GOT3 (cell line): ENCODE results near the gene EMC9.

Source experiments
- DNase-seq: peaks from one replicate; lab custom pipeline; 2025; ENCODE audit warnings: mixed read lengths; lab: John Stamatoyannopoulos, UW

Gene EMC9

GRCh38 chr14:24141097-24141880 lies at the start of gene EMC9:
Gene EMC9 (minus strand): TSS chr14:24141591. CDS start chr14:24141304, 287 bp downstream.
- DNase-seq, result peak; percentile 78

- DNase-seq, result no peak
Measured at GRCh38 chr14:24190416-24190815, 49.0 kb upstream of the EMC9 start.

GRCh38 chr14:24189460-24189859 lies 48.1 kb upstream of the EMC9 start:
- DNase-seq, result no peak

GRCh38 chr14:24189059-24189375 lies 47.6 kb upstream of the EMC9 start:
- DNase-seq, result no peak

DNA sequence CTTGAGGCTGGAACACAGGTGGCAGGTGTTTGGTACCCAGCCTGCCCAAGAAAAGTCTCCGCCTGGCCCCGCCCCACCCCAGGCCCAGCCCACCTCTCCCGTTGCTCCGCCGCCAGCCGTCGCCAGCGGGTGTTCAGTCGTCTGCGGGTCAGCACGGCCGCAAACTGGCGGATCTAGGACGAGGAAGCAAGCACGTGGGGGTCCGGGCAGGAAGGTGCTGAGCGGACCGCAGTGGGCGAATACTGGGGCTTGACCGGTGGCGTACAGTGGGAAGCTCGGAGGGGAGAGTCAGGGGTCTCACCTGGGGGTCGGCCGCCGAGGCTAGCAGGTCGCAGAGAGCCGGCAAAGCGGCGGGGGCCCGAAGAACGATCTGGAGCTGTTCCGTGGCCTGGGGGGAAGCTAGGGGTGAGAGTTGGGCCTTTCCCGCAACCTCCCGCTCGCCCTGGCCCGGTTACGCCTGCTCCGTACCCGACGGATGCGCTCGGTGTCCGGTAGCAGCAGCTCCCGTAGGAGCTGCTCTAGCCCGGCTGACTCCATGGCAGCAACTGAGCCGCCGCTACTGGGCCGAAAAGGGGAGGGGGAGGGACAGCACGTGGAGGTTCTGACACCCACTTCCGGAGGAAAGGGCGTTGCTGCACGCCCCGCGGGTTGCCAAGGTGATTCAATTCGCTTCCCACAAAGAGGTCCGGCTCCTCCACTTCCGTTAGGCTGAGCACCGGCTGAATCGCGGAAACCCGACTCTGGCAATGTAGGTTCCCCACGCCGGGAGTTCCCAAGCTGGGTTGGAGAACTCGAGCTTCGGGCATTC lies 47.1 kb upstream of the EMC9 start, which contains the start of gene IPO4:
TSS of gene IPO4 (minus strand) at position 566 of the 808 bp plus-strand sequence. CDS start at position 537, 29 bp downstream.
- peak; percentile 39 for DNase-seq

GRCh38 chr14:24187539-24187915 lies 46.1 kb upstream of the EMC9 start:
- no peak for DNase-seq

GRCh38 chr14:24186831-24187538 lies 45.6 kb upstream of the EMC9 start:
- no peak for DNase-seq

DNA sequence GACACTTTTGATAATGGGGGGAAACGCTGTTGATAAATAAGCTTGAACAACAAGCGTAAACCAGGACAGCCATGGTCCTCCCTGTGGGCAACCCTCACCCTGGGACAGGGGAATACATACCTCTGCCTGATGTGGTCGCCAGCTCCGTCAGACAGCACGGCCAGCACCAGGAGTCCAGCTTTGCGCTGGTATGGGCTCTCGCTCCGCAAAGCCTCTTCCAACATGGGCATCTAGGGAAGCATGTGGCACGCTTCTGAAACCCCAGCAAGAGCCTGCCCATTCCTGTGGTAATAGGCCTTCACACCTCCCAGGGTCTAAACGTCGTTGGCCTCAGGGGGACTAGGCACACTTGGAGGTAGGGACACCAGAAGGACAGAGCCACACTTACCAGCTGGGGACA lies 44.4 kb upstream of the EMC9 start:
- no peak for DNase-seq

DNA sequence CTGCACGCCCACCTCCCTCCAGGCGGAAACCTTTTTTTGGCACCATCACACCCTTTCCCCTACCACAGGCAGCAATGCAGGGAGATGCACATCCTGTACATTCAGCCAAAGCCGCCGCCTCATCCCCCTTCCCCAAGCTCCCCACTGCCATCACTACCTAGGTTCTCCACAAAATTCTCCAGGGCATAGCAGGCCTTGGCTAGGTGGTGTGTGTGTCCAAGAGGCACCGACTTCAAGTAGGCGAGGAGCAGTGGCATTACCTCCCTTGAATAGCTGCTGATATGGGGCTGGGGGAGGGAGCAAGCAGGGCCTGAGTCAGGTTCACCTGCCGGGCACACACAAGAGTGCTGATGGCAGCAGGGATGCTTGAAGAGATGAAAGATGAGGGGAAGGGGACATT lies 43.6 kb upstream of the EMC9 start:
- DNase-seq, result no peak

DNA sequence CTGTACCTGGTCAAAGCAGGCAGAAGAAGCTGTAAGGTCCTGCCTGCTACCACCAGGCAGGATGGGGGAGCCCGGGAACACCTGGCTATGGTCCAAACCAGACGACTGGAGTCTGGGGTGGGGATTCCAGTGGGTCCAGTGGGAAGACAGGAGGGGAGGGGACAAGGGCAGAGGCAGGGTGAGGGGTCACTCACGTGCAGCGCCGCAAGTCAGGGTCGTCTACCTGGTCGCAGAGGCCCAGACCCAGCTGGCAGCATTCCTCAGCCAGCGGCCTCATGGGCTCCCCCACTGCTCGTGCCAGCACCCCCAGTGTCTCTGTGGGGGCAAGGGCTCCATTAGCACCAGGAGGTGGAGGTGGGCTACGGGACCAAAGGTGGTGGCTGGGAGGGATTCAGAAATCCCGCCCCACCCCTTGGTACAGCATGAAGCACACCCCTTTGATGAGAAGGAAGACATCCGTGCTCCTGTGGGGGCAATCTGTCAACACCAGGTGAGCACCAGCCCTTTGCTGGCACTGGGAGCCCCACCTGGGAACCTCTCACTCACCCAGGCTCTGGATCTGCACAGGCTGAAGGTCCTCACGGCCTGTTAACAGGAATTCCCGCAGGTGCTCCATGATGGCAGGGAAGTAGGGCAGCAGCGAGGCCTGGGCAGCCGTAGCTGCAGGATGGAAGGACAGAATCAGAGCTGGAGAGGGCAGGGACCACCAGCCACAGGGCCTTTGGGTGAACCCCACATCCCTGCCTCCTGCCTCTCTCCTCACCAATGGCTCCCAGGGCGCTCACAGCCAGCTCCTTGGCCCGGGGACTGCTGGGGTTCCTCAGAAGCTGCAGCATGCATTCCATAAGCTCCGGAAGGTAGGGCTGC lies 42.9 kb upstream of the EMC9 start:
- no peak for DNase-seq

DNA sequence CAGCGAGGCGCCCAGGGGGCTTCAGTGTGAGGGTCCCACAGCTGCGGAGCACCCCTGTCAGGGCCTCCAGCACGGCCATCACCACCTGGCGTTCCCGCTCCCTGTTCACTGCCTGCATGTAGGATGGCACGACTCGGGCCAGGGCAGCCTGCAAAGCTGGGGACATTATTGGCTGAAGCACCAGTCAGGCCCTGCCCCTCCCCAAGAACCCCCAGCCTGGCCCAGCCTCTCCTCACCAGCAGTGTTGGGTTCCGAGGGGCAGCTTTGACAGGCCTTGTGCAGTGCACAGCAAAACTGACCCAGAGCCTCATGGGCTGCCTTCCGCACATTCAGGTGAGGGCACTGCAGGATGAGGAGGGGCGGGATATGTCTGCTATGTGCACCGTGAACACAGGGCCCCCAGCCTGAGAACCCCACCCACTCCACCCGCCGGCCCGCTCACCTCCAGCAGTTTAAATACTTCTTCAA lies 41.7 kb upstream of the EMC9 start:
- no peak for DNase-seq

DNA sequence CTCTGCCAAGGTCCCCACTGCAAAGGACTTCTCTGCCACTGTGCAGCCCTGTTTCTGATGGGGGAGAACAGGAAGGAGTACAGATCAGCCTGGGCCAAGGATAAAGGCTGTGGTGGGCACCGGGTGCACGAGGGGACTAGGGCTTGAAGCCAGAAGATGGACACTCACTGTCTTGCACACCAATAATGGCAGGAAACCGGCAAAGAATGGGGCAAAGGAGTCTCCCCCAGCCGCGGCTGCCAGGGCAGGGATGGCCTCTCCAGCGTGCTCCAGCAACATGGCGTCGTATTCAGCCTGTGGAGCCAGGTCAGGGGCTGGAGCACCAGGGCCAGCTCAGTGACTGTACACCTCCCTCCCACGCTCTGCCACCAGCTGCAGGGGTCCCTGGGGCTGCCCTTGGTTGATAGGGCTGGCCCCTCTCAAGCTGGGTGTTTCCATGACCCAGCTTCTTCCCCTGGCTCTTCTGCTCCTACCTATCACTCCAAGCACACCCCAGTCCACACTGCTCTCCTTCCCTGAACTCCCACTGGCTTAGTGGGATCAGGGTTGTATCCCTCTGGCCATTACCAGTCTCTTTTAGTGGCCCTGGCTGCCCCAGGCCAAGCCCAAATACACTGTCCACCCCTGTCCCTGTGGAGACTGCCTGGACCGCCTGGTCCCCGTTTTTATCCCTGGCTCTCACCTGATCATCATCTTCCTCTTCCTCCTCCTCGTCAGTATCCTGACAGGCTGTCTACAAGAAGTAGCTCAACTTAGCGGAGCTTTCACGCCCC lies 40.9 kb upstream of the EMC9 start:
- DNase-seq, result no peak

DNA sequence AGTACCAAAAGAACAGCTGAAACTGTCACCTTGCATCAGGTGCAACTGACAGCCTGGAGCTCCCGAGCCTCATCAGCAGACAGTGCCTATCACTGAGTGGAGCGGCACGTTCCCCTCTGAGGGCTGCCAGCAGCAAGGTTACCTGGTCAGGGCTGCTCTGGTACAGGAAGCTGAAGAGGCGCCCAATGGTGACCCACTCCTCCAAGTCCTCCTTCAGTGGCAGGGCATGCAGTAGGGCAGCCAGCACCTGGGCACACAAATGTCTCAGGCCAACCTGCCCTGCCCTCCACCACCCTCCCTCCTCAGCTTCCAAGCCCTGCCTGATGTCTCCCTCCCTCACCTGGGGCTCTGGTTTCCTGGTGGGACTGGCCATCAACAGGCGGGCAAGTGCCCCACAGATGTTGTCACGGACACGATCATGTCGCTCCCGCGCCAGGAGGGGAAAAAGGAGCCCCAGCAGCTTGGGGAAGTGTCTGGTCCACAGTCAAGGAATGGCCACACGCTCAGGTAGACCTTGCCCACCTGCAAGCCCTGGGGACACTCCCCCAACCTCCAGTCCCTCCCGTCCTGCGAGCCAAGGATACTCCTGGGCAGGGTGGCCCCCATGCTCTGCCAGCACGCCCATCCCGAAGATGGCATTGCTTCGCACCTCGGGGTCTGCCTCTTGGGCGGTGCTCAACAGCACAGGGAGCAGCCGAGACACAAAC lies 40.1 kb upstream of the EMC9 start:
- DNase-seq, result no peak

DNA sequence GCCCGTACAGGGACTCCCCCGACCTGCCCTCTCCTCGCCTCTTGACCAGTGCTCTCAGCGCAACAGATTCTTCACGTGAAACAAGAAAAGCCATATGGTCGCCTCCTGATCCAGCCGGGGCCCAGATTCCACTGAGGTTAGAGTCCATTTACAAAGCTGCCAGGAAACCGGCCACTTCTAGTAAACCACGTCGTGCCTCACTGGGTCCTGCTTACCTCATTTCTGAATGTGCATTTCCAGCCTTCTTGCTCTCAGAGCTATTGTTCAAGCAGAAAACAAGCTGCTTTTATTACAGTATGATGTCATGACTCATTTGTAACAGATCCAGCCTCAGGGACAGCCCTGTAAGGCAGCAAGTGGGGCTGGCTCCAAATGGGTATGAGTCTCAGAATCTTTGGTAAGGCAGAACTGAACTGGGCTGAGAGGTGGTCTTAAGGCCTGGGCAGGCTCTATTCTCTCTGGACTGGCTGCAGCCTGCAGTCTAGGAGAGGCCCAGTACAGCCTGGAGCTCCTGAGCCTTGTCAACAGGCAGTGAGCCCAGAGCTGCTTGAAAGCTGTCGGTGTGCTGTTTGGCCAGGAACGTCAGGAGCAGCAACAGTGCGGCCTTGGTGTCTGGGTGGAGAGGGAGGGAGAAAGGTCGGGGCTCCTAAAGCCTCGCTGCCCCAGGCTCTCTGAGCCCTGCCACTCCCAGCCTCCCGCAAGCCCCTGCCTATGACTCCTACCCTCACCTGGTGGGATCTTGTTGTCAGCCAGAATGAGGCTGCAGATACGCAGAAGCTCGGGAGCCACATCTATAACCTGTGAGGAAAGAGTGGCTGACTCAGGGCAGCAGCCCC lies 38.8 kb upstream of the EMC9 start:
- no peak for DNase-seq

- DNase-seq, result no peak
Measured at GRCh38 chr14:24179294-24179960, 38.0 kb upstream of the EMC9 start.

DNA sequence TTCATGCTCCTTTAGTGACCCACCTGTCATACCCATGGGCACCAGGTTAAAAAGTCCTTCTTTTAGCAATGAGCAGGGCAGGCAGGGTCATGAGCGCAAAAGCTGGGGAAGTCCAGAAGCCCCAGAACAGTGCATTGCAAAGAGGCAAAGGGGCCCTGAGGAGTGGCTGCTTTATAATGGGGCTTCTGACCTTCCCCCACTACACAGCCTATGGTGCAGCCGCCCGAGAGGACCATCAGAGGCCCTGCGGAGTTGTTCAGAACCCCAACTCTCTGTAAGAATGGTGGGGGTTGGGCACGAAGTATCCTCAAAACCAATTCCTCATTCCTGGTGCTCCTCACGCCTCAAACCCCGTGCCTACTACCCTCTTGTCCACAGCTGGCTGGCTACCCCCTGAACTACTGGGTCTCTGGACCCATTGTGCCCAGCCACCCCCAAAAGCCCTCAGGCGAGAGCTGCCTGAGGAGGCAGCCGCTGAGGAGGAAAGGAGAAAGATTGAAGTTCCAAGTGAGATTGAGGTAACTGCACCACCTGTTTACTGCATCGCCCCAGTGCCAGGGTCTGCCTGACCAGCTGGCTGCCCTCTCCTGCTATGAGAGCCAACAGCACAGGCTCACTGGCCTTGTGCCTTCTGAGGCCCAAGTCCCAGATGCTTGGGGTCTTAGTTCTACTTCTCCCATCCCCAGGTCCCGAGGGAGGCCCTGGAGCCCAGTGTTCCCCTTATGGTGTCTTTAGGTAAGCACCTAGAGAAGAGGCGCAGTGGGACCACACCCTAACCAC lies 37.2 kb upstream of the EMC9 start:
- DNase-seq, result no peak

- DNase-seq, result no peak
Measured at GRCh38 chr14:24177891-24178290, 36.5 kb upstream of the EMC9 start.
